Measurements from ENCODE around the gene CCDC126. TPM values are rescaled to one million over a fixed set of nuclear protein-coding genes. Genes with fewer than 3 reads are reported as not detected.

The CCDC126 gene
- total and polyA plus RNA-seq, 8 donors, result 2.4 to 8.5 (median 4.9) TPM

DNA sequence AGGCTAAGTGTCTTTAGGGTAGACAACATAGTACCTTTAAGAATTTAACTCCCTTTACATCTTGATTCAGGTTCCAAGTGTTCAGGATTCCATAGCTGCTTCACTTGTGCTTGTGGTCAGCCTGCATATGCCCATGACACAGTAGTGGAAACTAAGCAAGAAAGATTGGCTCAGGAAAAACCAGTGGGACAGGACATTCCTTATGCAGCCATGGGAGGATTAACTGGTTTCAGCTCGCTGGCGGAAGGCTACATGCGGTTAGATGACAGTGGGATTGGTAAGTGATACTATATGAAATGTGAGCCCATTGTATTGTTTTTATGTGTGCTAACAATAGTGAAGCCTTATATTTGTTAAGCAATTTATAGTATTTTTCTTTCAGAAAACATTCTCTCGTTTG lies 94.1 kb downstream of the CCDC126 start:
- Histone ChIP-seq H3K4me3 (no peak overlapping the region), H3K9me3 (no peaks in the 10 kb centered on the region), H3K36me3 (peaks cover 0 to 17% (median 0%) of the 10 kb centered on the region in 3 donors), H3K27me3 (no peaks in the 10 kb centered on the region), H3K4me1 (peaks cover 0 to 11% (median 7%) of the 10 kb centered on the region in 3 donors), H3K27ac (no peak overlapping the region)
- DNase-seq (no peak), ATAC-seq (no peak), FAIRE-seq (no peak)
- intact Hi-C loops (cut with DNase I), result no loop called here
- 83 to 84% methylated on average over 4 of the region's 4 CpGs for WGBS, 2 donors
- TF ChIP-seq, protein P1, sequence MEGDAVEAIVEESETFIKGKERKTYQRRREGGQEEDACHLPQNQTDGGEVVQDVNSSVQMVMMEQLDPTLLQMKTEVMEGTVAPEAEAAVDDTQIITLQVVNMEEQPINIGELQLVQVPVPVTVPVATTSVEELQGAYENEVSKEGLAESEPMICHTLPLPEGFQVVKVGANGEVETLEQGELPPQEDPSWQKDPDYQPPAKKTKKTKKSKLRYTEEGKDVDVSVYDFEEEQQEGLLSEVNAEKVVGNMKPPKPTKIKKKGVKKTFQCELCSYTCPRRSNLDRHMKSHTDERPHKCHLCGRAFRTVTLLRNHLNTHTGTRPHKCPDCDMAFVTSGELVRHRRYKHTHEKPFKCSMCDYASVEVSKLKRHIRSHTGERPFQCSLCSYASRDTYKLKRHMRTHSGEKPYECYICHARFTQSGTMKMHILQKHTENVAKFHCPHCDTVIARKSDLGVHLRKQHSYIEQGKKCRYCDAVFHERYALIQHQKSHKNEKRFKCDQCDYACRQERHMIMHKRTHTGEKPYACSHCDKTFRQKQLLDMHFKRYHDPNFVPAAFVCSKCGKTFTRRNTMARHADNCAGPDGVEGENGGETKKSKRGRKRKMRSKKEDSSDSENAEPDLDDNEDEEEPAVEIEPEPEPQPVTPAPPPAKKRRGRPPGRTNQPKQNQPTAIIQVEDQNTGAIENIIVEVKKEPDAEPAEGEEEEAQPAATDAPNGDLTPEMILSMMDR (IDR thresholded peaks at IDR 0.05), result no peak

DNA sequence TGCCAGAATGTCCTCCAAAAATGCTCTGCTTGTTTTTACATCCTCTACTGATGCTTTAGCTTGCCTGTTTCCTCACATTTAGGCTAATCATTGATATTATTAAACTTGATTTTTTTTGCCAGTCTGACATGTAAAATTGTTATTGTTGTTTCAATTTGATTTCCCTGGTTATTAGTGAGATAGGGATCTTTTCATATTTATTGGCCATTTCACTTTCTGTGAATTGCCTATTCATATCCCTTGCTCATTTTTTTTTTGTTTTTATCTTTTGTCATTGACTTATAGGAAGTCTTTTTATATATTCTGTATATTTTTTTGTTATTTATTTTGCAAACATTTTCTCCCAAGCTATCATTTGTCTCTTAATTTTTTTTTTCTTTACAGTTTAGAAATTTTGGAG lies 96.0 kb downstream of the CCDC126 start:
- TF ChIP-seq, protein P1 (IDR thresholded peaks at IDR 0.05), result no peak
- Histone ChIP-seq H3K36me3 (peaks cover 0 to 17% (median 0%) of the 10 kb centered on the region in 3 donors), H3K27ac (no peak overlapping the region), H3K4me1 (peaks cover 0 to 9% (median 0%) of the 10 kb centered on the region in 3 donors), H3K9me3 (no peaks in the 10 kb centered on the region), H3K4me3 (no peak overlapping the region), H3K27me3 (no peaks in the 10 kb centered on the region)
- DNase-seq (no peak), ATAC-seq (no peak), FAIRE-seq (peak; percentile 56)
- intact Hi-C loops (cut with DNase I), result no loop called here

Other genes with a start within 250 kb of the CCDC126 start
- 1 to 10 TPM in 2 of 6 donors, under 1 TPM in 4; 0.37 to 1.3 (median 0.85) TPM for gene IGF2BP3, start 126.9 kb upstream of the CCDC126 start, total RNA-seq
- under 1 TPM; 0.09 to 0.23 TPM for gene IGF2BP3, start 126.9 kb upstream of the CCDC126 start, polyA plus RNA-seq
- gene TRA2A, start 65.4 kb upstream of the CCDC126 start, total RNA-seq, result 10 to 100 TPM; 19.1 to 47.6 (median 25.2) TPM
- gene TRA2A, start 65.4 kb upstream of the CCDC126 start, polyA plus RNA-seq, result 10 to 100 TPM; 55.6 to 63.6 TPM
- gene FAM221A, start 82.8 kb downstream of the CCDC126 start, total RNA-seq, result 10 to 100 TPM in 5 of 6 donors, 1 to 10 TPM in 1; 9.7 to 14.8 (median 12.2) TPM
- gene FAM221A, start 82.8 kb downstream of the CCDC126 start, polyA plus RNA-seq, result 10 to 100 TPM; 13.0 to 14.5 TPM
- gene STK31, start 112.8 kb downstream of the CCDC126 start, total RNA-seq, result under 1 TPM; 0.28 to 0.81 (median 0.68) TPM
- 1 to 10 TPM in 1 of 2 donors, under 1 TPM in 1; 0.95 to 1.2 TPM for gene STK31, start 112.8 kb downstream of the CCDC126 start, polyA plus RNA-seq

Data from pancreas (tissue), 10 donors.